Measurements from ENCODE around the gene AKTIP. TPM values are rescaled to one million over a fixed set of nuclear protein-coding genes. Genes with fewer than 3 reads are reported as not detected.
A peak's percentile ranks its signal among the peaks of the same experiment; 100 is the strongest.

The AKTIP gene
- polyA plus RNA-seq, result 10 to 100 TPM; 15.8 to 29.5 (median 22.2) TPM
- long read RNA-seq, donor 1, result 0 reads
- long read RNA-seq, donor 2, partial matches to known transcripts, result 0 of 1 reads
- long read RNA-seq, donor 2, other reads (novel, unspliced or antisense), result 0 of 1 reads
- long read RNA-seq, donor 3, partial matches to known transcripts, result 0 of 5 reads
- long read RNA-seq, donor 3, other reads (novel, unspliced or antisense), result 0 of 5 reads
- long read RNA-seq, donor 4, partial matches to known transcripts, result 0 of 1 reads
- long read RNA-seq, donor 4, other reads (novel, unspliced or antisense), result 0 of 1 reads
- long read RNA-seq, donor 5, partial matches to known transcripts, result 0 of 4 reads
- long read RNA-seq, donor 5, other reads (novel, unspliced or antisense), result 0 of 4 reads
- long read RNA-seq, donor 6, transcript AKTIP-214 (1 exons, 2,321 nt), result major isoform, 8 of 9 reads
- long read RNA-seq, donor 6, partial matches to known transcripts, result 0 of 9 reads
- long read RNA-seq, donor 6, other reads (novel, unspliced or antisense), result 0 of 9 reads
- long read RNA-seq, donor 7, transcript AKTIP-214 (1 exons, 2,321 nt), result major isoform, 10 of 19 reads
- long read RNA-seq, donor 7, partial matches to known transcripts, result 0 of 19 reads
- long read RNA-seq, donor 7, other reads (novel, unspliced or antisense), result 6 of 19 reads
- long read RNA-seq, donor 8, partial matches to known transcripts, result 0 of 3 reads
- long read RNA-seq, donor 8, other reads (novel, unspliced or antisense), result 0 of 3 reads
- long read RNA-seq, donor 9, transcript AKTIP-214 (1 exons, 2,321 nt), result major isoform, 7 of 8 reads
- long read RNA-seq, donor 9, partial matches to known transcripts, result 0 of 8 reads
- long read RNA-seq, donor 9, other reads (novel, unspliced or antisense), result 0 of 8 reads
- long read RNA-seq, donor 10, partial matches to known transcripts, result 0 of 5 reads
- long read RNA-seq, donor 10, other reads (novel, unspliced or antisense), result 0 of 5 reads

- peak within 1 kb of the TSS; percentile 90 to 98 (median 92) for H3K27ac ChIP-seq (ENCODE audit: low read depth in 1 of 3, low read length in 2 of 3)
- 0 to 1% (median 0%) methylated on average over 42 to 76 of the region's 76 CpGs for WGBS, 3 donors
- no peaks in the 10 kb centered on the region for H3K27me3 ChIP-seq (ENCODE audit: control insufficient read depth in 3 of 3, insufficient read depth in 3 of 3, low read length in 3 of 3)
- H3K9me3 ChIP-seq (ENCODE audit: control insufficient read depth in 2 of 2, insufficient read depth in 1 of 2, low read depth in 1 of 2, low read length in 1 of 2), result no peaks in the 10 kb centered on the region
- H3K36me3 ChIP-seq (ENCODE audit: control insufficient read depth in 3 of 3, insufficient read depth in 2 of 3, low read depth in 1 of 3, low read length in 3 of 3), result peaks cover 0 to 3% (median 2%) of the 10 kb centered on the region in 3 donors
- peak within 1 kb of the TSS; percentile 78 to 87 (median 79) for H3K4me3 ChIP-seq (ENCODE audit: low read depth in 1 of 3, low read length in 3 of 3)
- FAIRE-seq (no peak), DNase-seq (peak; percentile 56 to 93)
- peaks cover 4 to 20% (median 6%) of the 10 kb centered on the region in 3 donors for H3K4me1 ChIP-seq (ENCODE audit: control insufficient read depth in 3 of 3, insufficient read depth in 2 of 3, low read depth in 1 of 3, low read length in 2 of 3)
Observed at GRCh38 chr16:53502331-53503269, at the start of gene AKTIP. Gene AKTIP, minus strand, starts transcription at chr16:53503209. Its CDS starts 2,950 bp downstream, at chr16:53500259.

DNA sequence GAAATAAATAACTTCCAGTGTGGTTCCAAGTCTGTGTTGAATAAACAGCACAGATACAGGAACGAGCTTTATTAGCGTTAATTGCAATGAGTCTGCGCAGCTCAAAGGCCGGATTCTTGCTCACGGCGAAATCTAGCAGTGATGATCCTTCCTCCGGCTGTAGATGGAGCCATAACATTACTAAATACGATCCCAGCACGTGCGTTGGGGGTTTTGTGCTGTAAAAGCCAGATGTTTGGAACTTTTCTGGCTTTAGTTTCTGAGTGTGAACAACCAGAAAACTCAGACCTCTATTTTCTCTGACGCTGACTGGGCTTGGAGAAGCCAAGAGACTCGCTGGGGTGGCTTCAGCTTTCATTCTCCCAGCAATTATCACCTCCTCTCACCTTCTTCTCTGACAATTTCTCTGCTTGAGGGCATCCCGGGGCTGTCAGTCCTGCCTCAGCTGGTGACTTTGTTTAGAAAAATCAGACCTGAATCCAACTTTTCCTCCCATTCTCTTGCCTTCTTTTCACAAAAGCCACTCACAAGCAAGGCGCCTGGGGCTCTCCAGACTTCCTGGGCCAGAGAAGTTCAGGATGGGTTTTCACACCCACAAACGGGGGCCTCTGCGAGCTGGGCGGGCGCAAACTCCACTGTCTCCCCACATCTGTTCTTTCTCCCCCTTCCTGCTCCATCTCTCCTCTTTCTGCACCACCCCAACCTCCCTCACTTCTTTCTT is 47.1 kb upstream of the AKTIP start:
- Histone ChIP-seq H3K9me3 (ENCODE audit: control insufficient read depth in 2 of 2, insufficient read depth in 1 of 2, low read depth in 1 of 2, low read length in 1 of 2) (no peaks in the 10 kb centered on the region), H3K4me3 (ENCODE audit: low read depth in 1 of 3, low read length in 3 of 3) (no peak overlapping the region), H3K27me3 (ENCODE audit: control insufficient read depth in 3 of 3, insufficient read depth in 3 of 3, low read length in 3 of 3) (peaks cover 0 to 6% (median 0%) of the 10 kb centered on the region in 3 donors), H3K4me1 (ENCODE audit: control insufficient read depth in 3 of 3, insufficient read depth in 2 of 3, low read depth in 1 of 3, low read length in 2 of 3) (peaks cover 0 to 4% (median 0%) of the 10 kb centered on the region in 3 donors), H3K36me3 (ENCODE audit: control insufficient read depth in 3 of 3, insufficient read depth in 2 of 3, low read depth in 1 of 3, low read length in 3 of 3) (no peaks in the 10 kb centered on the region), H3K27ac (ENCODE audit: low read depth in 1 of 3, low read length in 2 of 3) (no peak overlapping the region)
- DNase-seq, result peak; percentile 75 to 86
- WGBS, 3 donors, result 19 to 24% (median 24%) methylated on average over 18 of the region's 18 CpGs
- FAIRE-seq, result no peak

GRCh38 chr16:53546988-53547391 is 44.0 kb upstream of the AKTIP start:
- WGBS, 3 donors, result 46 to 55% (median 48%) methylated on average over 4 of the region's 4 CpGs
- FAIRE-seq (no peak), DNase-seq (peak in 1 of 2 donors; percentile 38)
- Histone ChIP-seq H3K4me1 (ENCODE audit: control insufficient read depth in 3 of 3, insufficient read depth in 2 of 3, low read depth in 1 of 3, low read length in 2 of 3) (peaks cover 0 to 4% (median 0%) of the 10 kb centered on the region in 3 donors), H3K36me3 (ENCODE audit: control insufficient read depth in 3 of 3, insufficient read depth in 2 of 3, low read depth in 1 of 3, low read length in 3 of 3) (no peaks in the 10 kb centered on the region), H3K27ac (ENCODE audit: low read depth in 1 of 3, low read length in 2 of 3) (no peak overlapping the region), H3K27me3 (ENCODE audit: control insufficient read depth in 3 of 3, insufficient read depth in 3 of 3, low read length in 3 of 3) (peaks cover 0 to 6% (median 0%) of the 10 kb centered on the region in 3 donors), H3K9me3 (ENCODE audit: control insufficient read depth in 2 of 2, insufficient read depth in 1 of 2, low read depth in 1 of 2, low read length in 1 of 2) (no peaks in the 10 kb centered on the region), H3K4me3 (ENCODE audit: low read depth in 1 of 3, low read length in 3 of 3) (no peak overlapping the region)

GRCh38 chr16:53545433-53545832 is 42.4 kb upstream of the AKTIP start:
- Histone ChIP-seq H3K27ac (ENCODE audit: low read depth in 1 of 3, low read length in 2 of 3) (no peak overlapping the region), H3K36me3 (ENCODE audit: control insufficient read depth in 3 of 3, insufficient read depth in 2 of 3, low read depth in 1 of 3, low read length in 3 of 3) (no peaks in the 10 kb centered on the region), H3K27me3 (ENCODE audit: control insufficient read depth in 3 of 3, insufficient read depth in 3 of 3, low read length in 3 of 3) (peaks cover 0 to 4% (median 0%) of the 10 kb centered on the region in 3 donors), H3K4me3 (ENCODE audit: low read depth in 1 of 3, low read length in 3 of 3) (no peak overlapping the region), H3K9me3 (ENCODE audit: control insufficient read depth in 2 of 2, insufficient read depth in 1 of 2, low read depth in 1 of 2, low read length in 1 of 2) (no peaks in the 10 kb centered on the region), H3K4me1 (ENCODE audit: control insufficient read depth in 3 of 3, insufficient read depth in 2 of 3, low read depth in 1 of 3, low read length in 2 of 3) (peaks cover 0 to 4% (median 0%) of the 10 kb centered on the region in 3 donors)
- 54 to 66% (median 58%) methylated on average over 9 of the region's 9 CpGs for WGBS, 3 donors
- DNase-seq, result no peak
- no peak for FAIRE-seq

- Histone ChIP-seq H3K27me3 (ENCODE audit: control insufficient read depth in 3 of 3, insufficient read depth in 3 of 3, low read length in 3 of 3) (no peaks in the 10 kb centered on the region), H3K4me1 (ENCODE audit: control insufficient read depth in 3 of 3, insufficient read depth in 2 of 3, low read depth in 1 of 3, low read length in 2 of 3) (no peaks in the 10 kb centered on the region), H3K9me3 (ENCODE audit: control insufficient read depth in 2 of 2, insufficient read depth in 1 of 2, low read depth in 1 of 2, low read length in 1 of 2) (no peaks in the 10 kb centered on the region), H3K4me3 (ENCODE audit: low read depth in 1 of 3, low read length in 3 of 3) (no peak overlapping the region), H3K36me3 (ENCODE audit: control insufficient read depth in 3 of 3, insufficient read depth in 2 of 3, low read depth in 1 of 3, low read length in 3 of 3) (no peaks in the 10 kb centered on the region), H3K27ac (ENCODE audit: low read depth in 1 of 3, low read length in 2 of 3) (no peak overlapping the region)
- WGBS, 3 donors, result 33 to 54% (median 36%) methylated on average over 21 of the region's 21 CpGs
- FAIRE-seq, result no peak
- DNase-seq, result peak in 1 of 2 donors; percentile 25
Observed at GRCh38 chr16:53542283-53542682, 39.3 kb upstream of the AKTIP start.

- WGBS, 3 donors, result 87 to 92% (median 92%) methylated on average over 9 of the region's 9 CpGs
- no peak for DNase-seq
- FAIRE-seq, result no peak
- H3K9me3 ChIP-seq (ENCODE audit: control insufficient read depth in 2 of 2, insufficient read depth in 1 of 2, low read depth in 1 of 2, low read length in 1 of 2), result no peaks in the 10 kb centered on the region
- H3K27me3 ChIP-seq (ENCODE audit: control insufficient read depth in 3 of 3, insufficient read depth in 3 of 3, low read length in 3 of 3), result no peaks in the 10 kb centered on the region
- H3K4me3 ChIP-seq (ENCODE audit: low read depth in 1 of 3, low read length in 3 of 3), result no peak overlapping the region
- no peaks in the 10 kb centered on the region for H3K36me3 ChIP-seq (ENCODE audit: control insufficient read depth in 3 of 3, insufficient read depth in 2 of 3, low read depth in 1 of 3, low read length in 3 of 3)
- no peak overlapping the region for H3K27ac ChIP-seq (ENCODE audit: low read depth in 1 of 3, low read length in 2 of 3)
- H3K4me1 ChIP-seq (ENCODE audit: control insufficient read depth in 3 of 3, insufficient read depth in 2 of 3, low read depth in 1 of 3, low read length in 2 of 3), result no peaks in the 10 kb centered on the region
Observed at GRCh38 chr16:53541326-53541725, 38.3 kb upstream of the AKTIP start.

All from small intestine (tissue), 16 donors.